HG03045 (cell line): ENCODE results near the gene FAM25G.

Experiments used
- ATAC-seq: cut with Tn5 transposase; IDR thresholded peaks from one replicate; pipeline ENCODE4 v1.9.1; 2021; ENCODE audit warnings: mild to moderate bottlenecking, moderate library complexity; ENCODE audit not compliant: unreplicated experiment

Gene FAM25G

GRCh38 chr10:47449102-47449978, 42.2 kb downstream of the FAM25G start:
- ATAC-seq: no peak

GRCh38 chr10:47447705-47448104, 43.8 kb downstream of the FAM25G start:
- no peak for ATAC-seq

- ATAC-seq: no peak
These were observed 44.3 kb downstream of the FAM25G start for GRCh38 chr10:47447209-47447608.

- no peak for ATAC-seq
These were observed 45.8 kb downstream of the FAM25G start for GRCh38 chr10:47445720-47446119.

- ATAC-seq: no peak
These were observed 47.5 kb downstream of the FAM25G start for GRCh38 chr10:47444047-47444446.

- ATAC-seq: no peak
These were observed 48.4 kb downstream of the FAM25G start for GRCh38 chr10:47443145-47443544.

GRCh38 chr10:47442351-47442750, 49.1 kb downstream of the FAM25G start:
- ATAC-seq: no peak

GRCh38 chr10:47441938-47442337, 49.6 kb downstream of the FAM25G start:
- no peak for ATAC-seq

GRCh38 chr10:47440207-47440606, 51.3 kb downstream of the FAM25G start:
- ATAC-seq: no peak

GRCh38 chr10:47438857-47439474, 52.5 kb downstream of the FAM25G start:
- ATAC-seq: no peak
